Measurements from ENCODE around the gene ZNF595. TPM values are rescaled to one million over a fixed set of nuclear protein-coding genes. Genes with fewer than 3 reads are reported as not detected.
"Not testable (repeated sequence)": the region's sequence is repeated elsewhere in the genome, so short reads cannot be mapped to it uniquely, and the experiment has no call there.

Gene ZNF595
- total RNA-seq, 5 donors from 2014 or later (not counting 1 experiment from before 2014, with no cell fraction given): 1.1 to 9.2 (median 2.1) TPM

GRCh38 chr4:22882-23281 is 30.2 kb upstream of the ZNF595 start:
- H3K4me3 Mint-ChIP-seq; DNase-seq; H3K4me3 ChIP-seq (ENCODE audit: control insufficient read depth in 1 of 2, extremely low read depth in 1 of 2, low read length in 1 of 2); CTCF ChIA-PET; H3K27ac Mint-ChIP-seq; H3K27ac ChIP-seq (ENCODE audit: low read length); ATAC-seq (replicated peaks in 1 of 4); H3K4me1 Mint-ChIP-seq; H3K9me3 Mint-ChIP-seq; H3K27me3 Mint-ChIP-seq; POLR2A ChIA-PET; H3K27me3 ChIP-seq (replicated peaks in 1 of 2; ENCODE audit: control insufficient read depth in 2 of 2, extremely low read depth in 1 of 2, insufficient read depth in 2 of 2, low read length in 1 of 2); H3K36me3 ChIP-seq (ENCODE audit: control insufficient read depth in 2 of 2, extremely low read depth in 1 of 2, insufficient read depth in 1 of 2, low read length in 1 of 2); H3K36me3 Mint-ChIP-seq; H3K9me3 ChIP-seq; H3K4me1 ChIP-seq (ENCODE audit: control insufficient read depth in 1 of 2, extremely low read depth in 1 of 2, insufficient read depth in 2 of 2, low read length in 2 of 2): not testable (repeated sequence)
- no CpG with 5 or more reads among the region's 2 CpGs for WGBS (ENCODE audit: insufficient coverage)

GRCh38 chr4:24359-24758 is 28.8 kb upstream of the ZNF595 start:
- H3K36me3 Mint-ChIP-seq; H3K27me3 Mint-ChIP-seq; H3K36me3 ChIP-seq (ENCODE audit: control insufficient read depth in 2 of 2, extremely low read depth in 1 of 2, insufficient read depth in 1 of 2, low read length in 1 of 2); DNase-seq; H3K9me3 ChIP-seq; ATAC-seq (replicated peaks in 1 of 4); POLR2A ChIA-PET; H3K27ac ChIP-seq (ENCODE audit: low read length); H3K9me3 Mint-ChIP-seq; CTCF ChIA-PET; H3K4me3 ChIP-seq (ENCODE audit: control insufficient read depth in 1 of 2, extremely low read depth in 1 of 2, low read length in 1 of 2); H3K4me1 ChIP-seq (ENCODE audit: control insufficient read depth in 1 of 2, extremely low read depth in 1 of 2, insufficient read depth in 2 of 2, low read length in 2 of 2); H3K4me3 Mint-ChIP-seq; H3K4me1 Mint-ChIP-seq; H3K27ac Mint-ChIP-seq; H3K27me3 ChIP-seq (replicated peaks in 1 of 2; ENCODE audit: control insufficient read depth in 2 of 2, extremely low read depth in 1 of 2, insufficient read depth in 2 of 2, low read length in 1 of 2): not testable (repeated sequence)
- WGBS (ENCODE audit: insufficient coverage): no CpG with 5 or more reads among the region's 1 CpG

GRCh38 chr4:27501-27900 is 25.6 kb upstream of the ZNF595 start:
- POLR2A ChIA-PET; H3K9me3 Mint-ChIP-seq; H3K27ac Mint-ChIP-seq; H3K27me3 Mint-ChIP-seq; DNase-seq; H3K27me3 ChIP-seq (replicated peaks in 1 of 2; ENCODE audit: control insufficient read depth in 2 of 2, extremely low read depth in 1 of 2, insufficient read depth in 2 of 2, low read length in 1 of 2); H3K4me3 ChIP-seq (ENCODE audit: control insufficient read depth in 1 of 2, extremely low read depth in 1 of 2, low read length in 1 of 2); H3K36me3 Mint-ChIP-seq; H3K4me1 ChIP-seq (ENCODE audit: control insufficient read depth in 1 of 2, extremely low read depth in 1 of 2, insufficient read depth in 2 of 2, low read length in 2 of 2); H3K36me3 ChIP-seq (ENCODE audit: control insufficient read depth in 2 of 2, extremely low read depth in 1 of 2, insufficient read depth in 1 of 2, low read length in 1 of 2); H3K4me3 Mint-ChIP-seq; H3K4me1 Mint-ChIP-seq; H3K9me3 ChIP-seq; H3K27ac ChIP-seq (ENCODE audit: low read length); ATAC-seq (replicated peaks in 1 of 4): not testable (repeated sequence)
- 82% methylated on average over 1 of the region's 3 CpGs for WGBS (ENCODE audit: insufficient coverage)
- CTCF ChIA-PET: interaction anchor here in 1 of 2 donors (0.8 kb wide), 1 partner anchor 93 kb away, joined by 3 read pairs; no protein-coding TSS in a partner anchor

GRCh38 chr4:28767-29542 is 24.2 kb upstream of the ZNF595 start:
- POLR2A ChIA-PET: interaction anchor here in 1 of 2 donors (0.7 kb wide), 1 partner anchor 1158 kb away, joined by 3 read pairs; no protein-coding TSS in a partner anchor

GRCh38 chr4:33314-33713 is 19.8 kb upstream of the ZNF595 start:
- CTCF ChIA-PET; H3K36me3 Mint-ChIP-seq; H3K4me1 ChIP-seq (ENCODE audit: control insufficient read depth in 1 of 2, extremely low read depth in 1 of 2, insufficient read depth in 2 of 2, low read length in 2 of 2); H3K27me3 ChIP-seq (replicated peaks in 1 of 2; ENCODE audit: control insufficient read depth in 2 of 2, extremely low read depth in 1 of 2, insufficient read depth in 2 of 2, low read length in 1 of 2); H3K27ac ChIP-seq (ENCODE audit: low read length); H3K4me1 Mint-ChIP-seq; H3K27me3 Mint-ChIP-seq; POLR2A ChIA-PET; H3K27ac Mint-ChIP-seq; H3K9me3 Mint-ChIP-seq; DNase-seq; ATAC-seq (replicated peaks in 1 of 4); H3K36me3 ChIP-seq (ENCODE audit: control insufficient read depth in 2 of 2, extremely low read depth in 1 of 2, insufficient read depth in 1 of 2, low read length in 1 of 2); H3K9me3 ChIP-seq; H3K4me3 ChIP-seq (ENCODE audit: control insufficient read depth in 1 of 2, extremely low read depth in 1 of 2, low read length in 1 of 2); H3K4me3 Mint-ChIP-seq: not testable (repeated sequence)
- no CpG with 5 or more reads among the region's 6 CpGs for WGBS (ENCODE audit: insufficient coverage)

More at GRCh38 chr4:28767-29542, 24.2 kb upstream of the ZNF595 start:
- CTCF ChIA-PET: interaction anchor here in 1 of 2 donors (0.6 kb wide), 1 partner anchor 209 kb away, joined by 3 read pairs; no protein-coding TSS in a partner anchor
- DNase-seq (peak in 26 of 35 experiments; percentile 5 to 46 (median 25)), ATAC-seq (replicated peaks in 1 of 4) (peak in 1 of 4 experiments; percentile 45)
- H3K36me3 ChIP-seq (ENCODE audit: control insufficient read depth in 2 of 2, extremely low read depth in 1 of 2, insufficient read depth in 1 of 2, low read length in 1 of 2); H3K4me3 Mint-ChIP-seq; H3K9me3 Mint-ChIP-seq; H3K4me1 ChIP-seq (ENCODE audit: control insufficient read depth in 1 of 2, extremely low read depth in 1 of 2, insufficient read depth in 2 of 2, low read length in 2 of 2); H3K36me3 Mint-ChIP-seq; H3K27me3 ChIP-seq (replicated peaks in 1 of 2; ENCODE audit: control insufficient read depth in 2 of 2, extremely low read depth in 1 of 2, insufficient read depth in 2 of 2, low read length in 1 of 2); H3K27me3 Mint-ChIP-seq; H3K4me3 ChIP-seq (ENCODE audit: control insufficient read depth in 1 of 2, extremely low read depth in 1 of 2, low read length in 1 of 2); H3K9me3 ChIP-seq; H3K27ac ChIP-seq (ENCODE audit: low read length); H3K27ac Mint-ChIP-seq; H3K4me1 Mint-ChIP-seq: not testable (repeated sequence)
- no CpG with 5 or more reads among the region's 3 CpGs for WGBS (ENCODE audit: insufficient coverage)

GRCh38 chr4:36559-37415 is 16.3 kb upstream of the ZNF595 start:
- CTCF ChIA-PET: not testable (repeated sequence)

More at GRCh38 chr4:36559-37415, 16.3 kb upstream of the ZNF595 start:
- H3K4me3 Mint-ChIP-seq; ATAC-seq (replicated peaks in 1 of 4); H3K9me3 Mint-ChIP-seq; H3K27ac Mint-ChIP-seq; H3K27me3 Mint-ChIP-seq; H3K36me3 Mint-ChIP-seq; POLR2A ChIA-PET; H3K9me3 ChIP-seq; H3K4me1 ChIP-seq (ENCODE audit: control insufficient read depth in 1 of 2, extremely low read depth in 1 of 2, insufficient read depth in 2 of 2, low read length in 2 of 2); H3K27ac ChIP-seq (ENCODE audit: low read length); H3K36me3 ChIP-seq (ENCODE audit: control insufficient read depth in 2 of 2, extremely low read depth in 1 of 2, insufficient read depth in 1 of 2, low read length in 1 of 2); H3K4me1 Mint-ChIP-seq; H3K4me3 ChIP-seq (ENCODE audit: control insufficient read depth in 1 of 2, extremely low read depth in 1 of 2, low read length in 1 of 2); H3K27me3 ChIP-seq (replicated peaks in 1 of 2; ENCODE audit: control insufficient read depth in 2 of 2, extremely low read depth in 1 of 2, insufficient read depth in 2 of 2, low read length in 1 of 2): not testable (repeated sequence)
- WGBS (ENCODE audit: insufficient coverage): no CpG with 5 or more reads among the region's 6 CpGs
- peak in 1 of 35 experiments; percentile 0 for DNase-seq

Measured in T-cell (primary cell).